Measurements from ENCODE around the gene RNF183.

Gene RNF183

GRCh38 chr9:113302792-113303418 is at the start of gene RNF183:
Gene RNF183, minus strand, starts transcription at chr9:113303376. Its CDS starts 5,192 bp downstream, at chr9:113298184.
- no peak for DNase-seq (ENCODE audit: low read depth in 2 of 2)

- DNase-seq (ENCODE audit: low read depth in 2 of 2), result no peak
These were observed 49.2 kb upstream of the RNF183 start for GRCh38 chr9:113352411-113352810.

GRCh38 chr9:113352006-113352405 is 48.8 kb upstream of the RNF183 start:
- DNase-seq (ENCODE audit: low read depth in 2 of 2), result no peak

- no peak for DNase-seq (ENCODE audit: low read depth in 2 of 2)
These were observed 47.8 kb upstream of the RNF183 start for GRCh38 chr9:113350937-113351336.

- no peak for DNase-seq (ENCODE audit: low read depth in 2 of 2)
These were observed 47.0 kb upstream of the RNF183 start for GRCh38 chr9:113350107-113350661.

- no peak for DNase-seq (ENCODE audit: low read depth in 2 of 2)
These were observed 46.4 kb upstream of the RNF183 start, which contains the start of gene BSPRY for GRCh38 chr9:113349445-113350094. Gene BSPRY, plus strand, starts transcription at chr9:113349541. Its CDS starts 39 bp downstream, at chr9:113349580.

GRCh38 chr9:113349066-113349444 is 45.9 kb upstream of the RNF183 start:
- DNase-seq (ENCODE audit: low read depth in 2 of 2), result no peak

GRCh38 chr9:113348437-113348836 is 45.3 kb upstream of the RNF183 start:
- DNase-seq (ENCODE audit: low read depth in 2 of 2), result no peak

- DNase-seq (ENCODE audit: low read depth in 2 of 2), result no peak
These were observed 42.5 kb upstream of the RNF183 start for GRCh38 chr9:113345671-113346070.

GRCh38 chr9:113345190-113345589 is 42.0 kb upstream of the RNF183 start:
- DNase-seq (ENCODE audit: low read depth in 2 of 2), result no peak

GRCh38 chr9:113343732-113344231 is 40.6 kb upstream of the RNF183 start:
- DNase-seq (ENCODE audit: low read depth in 2 of 2), result no peak

- DNase-seq (ENCODE audit: low read depth in 2 of 2), result no peak
These were observed 38.7 kb upstream of the RNF183 start for GRCh38 chr9:113341712-113342410.

GRCh38 chr9:113340011-113340699 is 37.0 kb upstream of the RNF183 start, which contains the start of gene WDR31:
Gene WDR31, minus strand, starts transcription at chr9:113340275. Its CDS starts 8,253 bp downstream, at chr9:113332022.
- peak; percentile 68 to 70 for DNase-seq (ENCODE audit: low read depth in 2 of 2)

- DNase-seq (ENCODE audit: low read depth in 2 of 2), result no peak
These were observed 34.5 kb upstream of the RNF183 start for GRCh38 chr9:113337714-113338113.

GRCh38 chr9:113331780-113332179 is 28.6 kb upstream of the RNF183 start:
- no peak for DNase-seq (ENCODE audit: low read depth in 2 of 2)

GRCh38 chr9:113328045-113328782 is 25.0 kb upstream of the RNF183 start:
- no peak for DNase-seq (ENCODE audit: low read depth in 2 of 2)

GRCh38 chr9:113326230-113326629 is 23.1 kb upstream of the RNF183 start:
- DNase-seq (ENCODE audit: low read depth in 2 of 2), result no peak

GRCh38 chr9:113322671-113323070 is 19.5 kb upstream of the RNF183 start:
- DNase-seq (ENCODE audit: low read depth in 2 of 2), result no peak

GRCh38 chr9:113320051-113320450 is 16.9 kb upstream of the RNF183 start:
- no peak for DNase-seq (ENCODE audit: low read depth in 2 of 2)

- no peak for DNase-seq (ENCODE audit: low read depth in 2 of 2)
These were observed 15.9 kb upstream of the RNF183 start for GRCh38 chr9:113319054-113319453.

GRCh38 chr9:113317777-113318176 is 14.6 kb upstream of the RNF183 start:
- no peak for DNase-seq (ENCODE audit: low read depth in 2 of 2)
